SK-N-DZ (cell line): Measurements from ENCODE around the gene TLK1.

Experiments used
- DNase-seq: peaks from one replicate; pipeline ENCODE4 v3.0.0-alpha.2; 2015; ENCODE audit warnings: low spot score

Gene TLK1

GRCh38 chr2:171004363-171004762, 156.3 kb downstream of the TLK1 start:
- DNase-seq = no peak

GRCh38 chr2:170999654-171000053, 161.0 kb downstream of the TLK1 start:
- no peak for DNase-seq

- DNase-seq = no peak
Observed at GRCh38 chr2:170997893-170998597, 162.6 kb downstream of the TLK1 start.

GRCh38 chr2:170996316-170996715, 164.4 kb downstream of the TLK1 start:
- DNase-seq = no peak

- no peak for DNase-seq
Observed at GRCh38 chr2:170991398-170992182, 169.1 kb downstream of the TLK1 start.

- DNase-seq = no peak
Observed at GRCh38 chr2:170986566-170987258, 174.0 kb downstream of the TLK1 start.

GRCh38 chr2:170985407-170985806, 175.3 kb downstream of the TLK1 start:
- DNase-seq = no peak

- no peak for DNase-seq
Observed at GRCh38 chr2:170984079-170984478, 176.6 kb downstream of the TLK1 start.

- no peak for DNase-seq
Observed at GRCh38 chr2:170975943-170976270, 184.8 kb downstream of the TLK1 start.

- no peak for DNase-seq
Observed at GRCh38 chr2:170975127-170975942, 185.4 kb downstream of the TLK1 start.

GRCh38 chr2:170974304-170974993, 186.2 kb downstream of the TLK1 start:
- DNase-seq = no peak

GRCh38 chr2:170973492-170974303, 187.0 kb downstream of the TLK1 start:
- peak; percentile 85 for DNase-seq

- no peak for DNase-seq
Observed at GRCh38 chr2:170973225-170973491, 187.5 kb downstream of the TLK1 start.

- DNase-seq = no peak
Observed at GRCh38 chr2:170972296-170973224, 188.1 kb downstream of the TLK1 start.

- no peak for DNase-seq
Observed at GRCh38 chr2:170971071-170971470, 189.6 kb downstream of the TLK1 start.

GRCh38 chr2:170969872-170970496, 190.7 kb downstream of the TLK1 start:
- DNase-seq = no peak

GRCh38 chr2:170969030-170969429, 191.7 kb downstream of the TLK1 start:
- no peak for DNase-seq

GRCh38 chr2:170968205-170969003, 192.3 kb downstream of the TLK1 start:
- DNase-seq = no peak
